Suprapubic skin (tissue), 3 donors: ENCODE results near the gene LDLRAD2.

Experiments
- CTCF ChIP-seq, 2 donors: fragments of 200-600 bp in 1 of 2; fragments of 450-650 bp in 1 of 2; sonication (generic) in 1 of 2; IDR thresholded peaks; one replicate each; pipeline ENCODE4 v1.5.1; 2016 to 2019; ENCODE audit warnings: antibody characterized with exemption in 2 of 2, mild to moderate bottlenecking in 1 of 2, moderate library complexity in 1 of 2
- POLR2A ChIP-seq, 2 donors: fragments of 450-650 bp; IDR thresholded peaks; one replicate each; pipeline ENCODE4 v1.6.1; 2017; ENCODE audit warnings: antibody characterized with exemption in 2 of 2, mild to moderate bottlenecking in 2 of 2, moderate library complexity in 2 of 2

GRCh38 chr1:21841852-21842466 is 29.9 kb downstream of the LDLRAD2 start:
- TF ChIP-seq POLR2A (IDR thresholded peaks at IDR 0.05): no peak
- no peak for TF ChIP-seq CTCF (IDR thresholded peaks at IDR 0.05)
